ENCODE data around the gene MBOAT7. TPM values are rescaled to one million over a fixed set of nuclear protein-coding genes. Genes with fewer than 3 reads are reported as not detected.

The MBOAT7 gene
- polyA plus RNA-seq, 1 donor from 2014 or later, result 19.0 TPM

DNA sequence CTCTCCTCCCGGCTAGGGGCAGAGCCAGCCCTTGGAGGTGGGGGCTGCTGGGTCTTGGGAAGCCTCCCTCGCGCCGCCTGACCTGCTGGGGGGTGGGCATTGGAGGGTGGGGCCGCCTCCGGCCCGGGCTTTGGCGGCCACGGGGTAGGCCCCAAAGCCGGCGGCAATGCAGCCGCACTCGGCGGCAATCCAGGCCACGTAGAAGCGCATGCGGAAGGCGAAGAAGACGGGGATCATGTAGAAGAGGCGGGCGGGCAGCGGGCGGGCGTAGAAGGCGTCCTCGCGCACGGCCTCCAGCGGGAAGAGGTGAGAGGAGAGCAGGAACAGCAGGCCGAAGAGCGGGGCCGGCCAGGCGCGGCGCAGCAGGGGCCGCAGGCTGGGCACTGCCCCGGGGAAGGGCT, 8.7 kb downstream of the MBOAT7 start:
- H3K27ac ChIP-seq (ENCODE audit: low read length), result peak overlapping the region; percentile 93
- H3K36me3 ChIP-seq (ENCODE audit: insufficient read depth, low read length), result no peaks in the 10 kb centered on the region
- H3K9ac ChIP-seq (ENCODE audit: low read length), result peak overlapping the region; percentile 70

DNA sequence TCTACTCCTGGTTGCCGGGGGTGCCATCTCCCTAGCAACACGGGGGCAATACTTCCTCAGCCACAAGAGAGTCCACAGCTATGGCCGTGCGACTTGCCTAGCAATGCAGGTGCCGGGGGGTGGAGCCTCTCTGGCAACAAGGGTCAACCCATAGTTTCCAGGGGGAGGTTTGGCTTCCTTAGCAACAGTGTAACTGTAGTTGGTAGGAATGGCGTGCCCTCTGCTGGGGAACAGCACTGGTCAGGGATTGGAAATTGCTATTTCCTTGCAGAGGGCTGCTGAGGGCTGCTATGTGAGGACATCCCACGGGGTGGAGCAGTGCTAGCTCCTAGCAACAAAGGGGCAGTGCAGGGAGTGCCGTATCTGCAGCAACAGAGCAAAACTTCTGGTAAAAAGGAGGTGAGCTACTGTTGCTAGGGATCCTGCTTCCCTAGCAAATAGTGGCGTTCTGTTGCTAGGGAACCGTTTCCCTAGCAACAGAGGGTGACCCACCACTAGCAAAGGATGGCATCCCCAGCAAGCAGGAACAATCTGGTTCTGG, 9.4 kb downstream of the MBOAT7 start:
- Histone ChIP-seq H3F3A (ENCODE audit: insufficient read depth, low read length, poor library complexity, severe bottlenecking) (no peaks in the 10 kb centered on the region), H3K27me3 (ENCODE audit: insufficient read depth, low read depth, low read length) (no peaks in the 10 kb centered on the region), H3K4me2 (ENCODE audit: low read length) (peak overlapping the region; percentile 81), H3K36me3 (ENCODE audit: insufficient read depth, low read length) (no peaks in the 10 kb centered on the region), H3K9me2 (ENCODE audit: insufficient read depth, low read length) (no peaks in the 10 kb centered on the region), H3K27ac (ENCODE audit: low read length) (peak overlapping the region; percentile 93), H3K4me3 (ENCODE audit: low read length) (peak overlapping the region; percentile 61), H3K79me2 (replicated peaks; ENCODE audit: insufficient read depth, low read length) (no peaks in the 10 kb centered on the region), H2AFZ (ENCODE audit: low read depth, low read length) (no peak overlapping the region), H3K9ac (ENCODE audit: low read length) (peak overlapping the region; percentile 70), H4K20me1 (ENCODE audit: insufficient read depth) (no peaks in the 10 kb centered on the region), H3K9me3 (ENCODE audit: low read length) (no peaks in the 10 kb centered on the region)
- TF ChIP-seq TAF1 (IDR thresholded peaks at IDR 0.05; ENCODE audit: low read depth) (no peak), SMC3 (conservative IDR thresholded peaks at IDR 0.05; ENCODE audit: poor library complexity) (peak; percentile 90), MXI1 (conservative IDR thresholded peaks at IDR 0.05; ENCODE audit: poor library complexity, severe bottlenecking) (peak; percentile 91), RAD21 (conservative IDR thresholded peaks at IDR 0.05) (peak; percentile 79), EZH2 (IDR thresholded peaks at IDR 0.05; ENCODE audit: borderline replicate concordance, insufficient read depth, low read length, poor library complexity, severe bottlenecking) (no peak), POLR2AphosphoS5 (IDR thresholded peaks at IDR 0.05) (peak; percentile 14), EP300 (conservative IDR thresholded peaks at IDR 0.05; ENCODE audit: poor library complexity, severe bottlenecking) (peak; percentile 84)
- TF ChIP-seq, protein P1, sequence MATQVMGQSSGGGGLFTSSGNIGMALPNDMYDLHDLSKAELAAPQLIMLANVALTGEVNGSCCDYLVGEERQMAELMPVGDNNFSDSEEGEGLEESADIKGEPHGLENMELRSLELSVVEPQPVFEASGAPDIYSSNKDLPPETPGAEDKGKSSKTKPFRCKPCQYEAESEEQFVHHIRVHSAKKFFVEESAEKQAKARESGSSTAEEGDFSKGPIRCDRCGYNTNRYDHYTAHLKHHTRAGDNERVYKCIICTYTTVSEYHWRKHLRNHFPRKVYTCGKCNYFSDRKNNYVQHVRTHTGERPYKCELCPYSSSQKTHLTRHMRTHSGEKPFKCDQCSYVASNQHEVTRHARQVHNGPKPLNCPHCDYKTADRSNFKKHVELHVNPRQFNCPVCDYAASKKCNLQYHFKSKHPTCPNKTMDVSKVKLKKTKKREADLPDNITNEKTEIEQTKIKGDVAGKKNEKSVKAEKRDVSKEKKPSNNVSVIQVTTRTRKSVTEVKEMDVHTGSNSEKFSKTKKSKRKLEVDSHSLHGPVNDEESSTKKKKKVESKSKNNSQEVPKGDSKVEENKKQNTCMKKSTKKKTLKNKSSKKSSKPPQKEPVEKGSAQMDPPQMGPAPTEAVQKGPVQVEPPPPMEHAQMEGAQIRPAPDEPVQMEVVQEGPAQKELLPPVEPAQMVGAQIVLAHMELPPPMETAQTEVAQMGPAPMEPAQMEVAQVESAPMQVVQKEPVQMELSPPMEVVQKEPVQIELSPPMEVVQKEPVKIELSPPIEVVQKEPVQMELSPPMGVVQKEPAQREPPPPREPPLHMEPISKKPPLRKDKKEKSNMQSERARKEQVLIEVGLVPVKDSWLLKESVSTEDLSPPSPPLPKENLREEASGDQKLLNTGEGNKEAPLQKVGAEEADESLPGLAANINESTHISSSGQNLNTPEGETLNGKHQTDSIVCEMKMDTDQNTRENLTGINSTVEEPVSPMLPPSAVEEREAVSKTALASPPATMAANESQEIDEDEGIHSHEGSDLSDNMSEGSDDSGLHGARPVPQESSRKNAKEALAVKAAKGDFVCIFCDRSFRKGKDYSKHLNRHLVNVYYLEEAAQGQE (IDR thresholded peaks at IDR 0.05; ENCODE audit: borderline replicate concordance), result no peak
- TF ChIP-seq, protein P2, sequence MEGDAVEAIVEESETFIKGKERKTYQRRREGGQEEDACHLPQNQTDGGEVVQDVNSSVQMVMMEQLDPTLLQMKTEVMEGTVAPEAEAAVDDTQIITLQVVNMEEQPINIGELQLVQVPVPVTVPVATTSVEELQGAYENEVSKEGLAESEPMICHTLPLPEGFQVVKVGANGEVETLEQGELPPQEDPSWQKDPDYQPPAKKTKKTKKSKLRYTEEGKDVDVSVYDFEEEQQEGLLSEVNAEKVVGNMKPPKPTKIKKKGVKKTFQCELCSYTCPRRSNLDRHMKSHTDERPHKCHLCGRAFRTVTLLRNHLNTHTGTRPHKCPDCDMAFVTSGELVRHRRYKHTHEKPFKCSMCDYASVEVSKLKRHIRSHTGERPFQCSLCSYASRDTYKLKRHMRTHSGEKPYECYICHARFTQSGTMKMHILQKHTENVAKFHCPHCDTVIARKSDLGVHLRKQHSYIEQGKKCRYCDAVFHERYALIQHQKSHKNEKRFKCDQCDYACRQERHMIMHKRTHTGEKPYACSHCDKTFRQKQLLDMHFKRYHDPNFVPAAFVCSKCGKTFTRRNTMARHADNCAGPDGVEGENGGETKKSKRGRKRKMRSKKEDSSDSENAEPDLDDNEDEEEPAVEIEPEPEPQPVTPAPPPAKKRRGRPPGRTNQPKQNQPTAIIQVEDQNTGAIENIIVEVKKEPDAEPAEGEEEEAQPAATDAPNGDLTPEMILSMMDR (IDR thresholded peaks at IDR 0.05; ENCODE audit: poor library complexity, severe bottlenecking), result peak; percentile 94

More for the DNA sequence above, 8.7 kb downstream of the MBOAT7 start:
- Histone ChIP-seq H3K9me3 (ENCODE audit: low read length) (no peaks in the 10 kb centered on the region), H3K27me3 (ENCODE audit: insufficient read depth, low read depth, low read length) (no peaks in the 10 kb centered on the region), H3K4me3 (ENCODE audit: low read length) (peak overlapping the region; percentile 61), H4K20me1 (ENCODE audit: insufficient read depth) (no peaks in the 10 kb centered on the region), H3K79me2 (replicated peaks; ENCODE audit: insufficient read depth, low read length) (no peaks in the 10 kb centered on the region), H3K9me2 (ENCODE audit: insufficient read depth, low read length) (no peaks in the 10 kb centered on the region), H3F3A (ENCODE audit: insufficient read depth, low read length, poor library complexity, severe bottlenecking) (no peaks in the 10 kb centered on the region), H3K4me2 (ENCODE audit: low read length) (peak overlapping the region; percentile 51), H2AFZ (ENCODE audit: low read depth, low read length) (no peak overlapping the region)
- TF ChIP-seq EZH2 (IDR thresholded peaks at IDR 0.05; ENCODE audit: borderline replicate concordance, insufficient read depth, low read length, poor library complexity, severe bottlenecking) (no peak), MXI1 (conservative IDR thresholded peaks at IDR 0.05; ENCODE audit: poor library complexity, severe bottlenecking) (no peak), POLR2AphosphoS5 (IDR thresholded peaks at IDR 0.05) (no peak), RAD21 (conservative IDR thresholded peaks at IDR 0.05) (no peak), EP300 (conservative IDR thresholded peaks at IDR 0.05; ENCODE audit: poor library complexity, severe bottlenecking) (no peak), TAF1 (IDR thresholded peaks at IDR 0.05; ENCODE audit: low read depth) (no peak), SMC3 (conservative IDR thresholded peaks at IDR 0.05; ENCODE audit: poor library complexity) (no peak)
- TF ChIP-seq, protein P2 (IDR thresholded peaks at IDR 0.05; ENCODE audit: poor library complexity, severe bottlenecking), result no peak
- TF ChIP-seq, protein P1 (IDR thresholded peaks at IDR 0.05; ENCODE audit: borderline replicate concordance), result no peak

Measured in neural cell (in vitro differentiated cells).